Measurements from ENCODE around the gene MMP19. TPM values are rescaled to one million over a fixed set of nuclear protein-coding genes. Genes with fewer than 3 reads are reported as not detected.

Gene MMP19, protein sequence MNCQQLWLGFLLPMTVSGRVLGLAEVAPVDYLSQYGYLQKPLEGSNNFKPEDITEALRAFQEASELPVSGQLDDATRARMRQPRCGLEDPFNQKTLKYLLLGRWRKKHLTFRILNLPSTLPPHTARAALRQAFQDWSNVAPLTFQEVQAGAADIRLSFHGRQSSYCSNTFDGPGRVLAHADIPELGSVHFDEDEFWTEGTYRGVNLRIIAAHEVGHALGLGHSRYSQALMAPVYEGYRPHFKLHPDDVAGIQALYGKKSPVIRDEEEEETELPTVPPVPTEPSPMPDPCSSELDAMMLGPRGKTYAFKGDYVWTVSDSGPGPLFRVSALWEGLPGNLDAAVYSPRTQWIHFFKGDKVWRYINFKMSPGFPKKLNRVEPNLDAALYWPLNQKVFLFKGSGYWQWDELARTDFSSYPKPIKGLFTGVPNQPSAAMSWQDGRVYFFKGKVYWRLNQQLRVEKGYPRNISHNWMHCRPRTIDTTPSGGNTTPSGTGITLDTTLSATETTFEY
- total RNA-seq (2022; extraction: Qiagen RNA extraction) = 0.27 to 0.79 TPM (median 0.42 TPM) in 5 replicates

DNA sequence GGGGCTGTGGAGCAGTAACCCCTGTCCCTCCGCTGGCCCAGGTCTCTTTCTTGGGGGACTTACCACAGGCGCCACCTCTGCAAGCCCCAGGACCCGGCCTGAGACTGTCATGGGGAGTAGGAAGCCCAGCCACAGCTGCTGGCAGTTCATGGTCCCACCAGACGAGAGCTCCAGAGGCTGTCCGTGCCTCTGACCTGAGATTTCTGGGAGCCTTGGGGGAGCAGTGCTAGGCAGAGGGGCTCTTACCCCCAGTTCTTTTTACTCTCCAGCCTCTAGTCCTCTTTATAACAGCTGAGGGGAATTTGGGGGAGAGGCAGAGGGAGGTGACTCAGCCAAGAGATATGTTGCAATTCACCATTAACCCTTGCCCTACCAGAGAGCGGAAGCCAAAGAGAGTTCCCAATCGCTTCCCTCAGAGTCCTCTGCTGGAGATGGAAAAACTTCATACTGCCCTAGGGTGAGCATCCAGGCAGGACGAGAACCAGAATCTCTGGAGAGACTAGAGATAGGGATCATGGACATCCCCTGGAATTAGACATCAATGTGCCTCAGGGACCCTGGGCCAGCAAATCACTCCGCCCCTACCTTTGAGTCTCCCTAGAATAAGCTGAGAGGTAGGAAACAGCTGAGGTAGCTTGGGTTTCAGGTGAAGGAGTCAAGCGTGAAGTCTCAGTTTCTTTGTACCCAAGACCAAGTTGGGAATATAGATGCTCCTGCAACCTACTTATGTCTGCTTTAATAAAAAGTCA, at the start of gene MMP19:
Gene MMP19, minus strand, starts transcription at position 256 of the 749 bp plus-strand sequence. Its CDS starts 106 bp downstream, at position 150.

DNA sequence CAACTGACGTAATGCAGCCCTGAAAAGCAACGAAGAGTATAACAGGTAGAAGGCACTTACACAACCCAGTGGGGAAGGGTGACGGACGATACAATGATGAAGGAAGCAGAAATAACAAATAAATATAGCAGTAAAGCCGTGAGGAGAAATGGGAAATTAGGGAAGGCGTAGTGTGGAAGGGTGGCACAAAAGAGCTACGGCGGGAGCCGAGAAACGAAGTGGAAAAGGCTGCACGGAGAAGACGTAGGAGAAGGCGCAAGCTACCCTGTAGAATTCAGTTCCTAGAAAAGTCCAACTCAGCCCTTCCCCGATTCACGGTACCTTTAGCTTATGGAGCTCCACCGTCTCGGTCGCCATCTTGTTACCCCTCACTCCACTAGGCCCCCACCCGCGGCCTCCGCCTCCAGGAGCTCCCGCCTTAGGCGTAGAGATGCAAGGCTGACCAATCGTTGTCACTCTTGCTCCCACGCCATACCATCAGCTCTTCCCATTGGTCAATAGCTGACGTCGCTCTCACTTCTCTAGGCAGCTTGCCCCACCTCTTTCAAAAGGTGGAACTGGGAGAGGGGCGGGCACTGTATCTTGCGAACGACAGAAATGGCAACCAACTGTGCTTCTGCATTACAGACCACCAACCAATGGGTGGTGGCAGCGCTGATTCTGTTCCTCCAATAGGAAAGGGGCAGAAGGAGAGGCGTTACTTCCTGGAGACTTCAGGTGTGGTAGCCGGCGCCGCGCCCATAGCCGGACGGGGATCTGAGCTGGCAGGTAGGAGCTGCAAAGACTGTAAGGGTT, 25.2 kb downstream of the MMP19 start, which contains the start of the genes ORMDL2 and SARNP:
Gene ORMDL2, plus strand, starts transcription at position 697 of the 795 bp plus-strand sequence. CDS start 959 bp downstream, outside the sequence.
Gene SARNP, minus strand, starts transcription at position 380 of the 795 bp plus-strand sequence. Its CDS starts 23 bp downstream, at position 357.

Other genes with a start within 250 kb of the MMP19 start
- gene OR10P1, start 206.0 kb downstream of the MMP19 start, total RNA-seq (2022; extraction: Qiagen RNA extraction) = not detected in 5 replicates
- gene ITGA7, start 135.0 kb downstream of the MMP19 start, total RNA-seq (2022; extraction: Qiagen RNA extraction) = 0.77 to 1.8 TPM (median 1.0 TPM) in 5 replicates
- gene BLOC1S1, start 126.9 kb downstream of the MMP19 start, total RNA-seq (2022; extraction: Qiagen RNA extraction) = 129 to 155 TPM (median 147 TPM) in 5 replicates
- gene RDH5, start 122.5 kb downstream of the MMP19 start, total RNA-seq (2022; extraction: Qiagen RNA extraction) = 2.1 to 2.8 TPM (median 2.3 TPM) in 5 replicates
- gene CD63, start 113.9 kb downstream of the MMP19 start, total RNA-seq (2022; extraction: Qiagen RNA extraction) = 661 to 730 TPM (median 714 TPM) in 5 replicates
- gene GDF11, start 99.8 kb downstream of the MMP19 start, total RNA-seq (2022; extraction: Qiagen RNA extraction) = 2.6 to 4.1 TPM (median 3.8 TPM) in 5 replicates
- 91.7 to 148 TPM (median 94.8 TPM) in 5 replicates for gene SARNP, start 25.2 kb downstream of the MMP19 start, total RNA-seq (2022; extraction: Qiagen RNA extraction)
- 87.9 to 110 TPM (median 98.6 TPM) in 5 replicates for gene ORMDL2, start 24.9 kb downstream of the MMP19 start, total RNA-seq (2022; extraction: Qiagen RNA extraction)
- gene DNAJC14, start 13.3 kb downstream of the MMP19 start, total RNA-seq (2022; extraction: Qiagen RNA extraction) = 18.8 to 23.7 TPM (median 23.1 TPM) in 5 replicates
- gene PYM1, start 85.0 kb upstream of the MMP19 start, total RNA-seq (2022; extraction: Qiagen RNA extraction) = 38.9 to 43.6 TPM (median 42.0 TPM) in 5 replicates
- gene DGKA, start 88.2 kb upstream of the MMP19 start, total RNA-seq (2022; extraction: Qiagen RNA extraction) = 15.1 to 23.2 TPM (median 21.5 TPM) in 5 replicates
- gene PMEL, start 123.1 kb upstream of the MMP19 start, total RNA-seq (2022; extraction: Qiagen RNA extraction) = 1.1 to 1.5 TPM (median 1.1 TPM) in 5 replicates
- 46.7 to 61.3 TPM (median 54.7 TPM) in 5 replicates for gene CDK2, start 123.9 kb upstream of the MMP19 start, total RNA-seq (2022; extraction: Qiagen RNA extraction)
- gene RAB5B, start 131.1 kb upstream of the MMP19 start, total RNA-seq (2022; extraction: Qiagen RNA extraction) = 26.2 to 32.9 TPM (median 31.6 TPM) in 5 replicates
- 7.4 to 10.1 TPM (median 9.1 TPM) in 5 replicates for gene SUOX, start 154.3 kb upstream of the MMP19 start, total RNA-seq (2022; extraction: Qiagen RNA extraction)
- 2.0 to 3.0 TPM (median 2.8 TPM) in 5 replicates for gene IKZF4, start 178.1 kb upstream of the MMP19 start, total RNA-seq (2022; extraction: Qiagen RNA extraction)
- gene RPS26, start 199.0 kb upstream of the MMP19 start, total RNA-seq (2022; extraction: Qiagen RNA extraction) = 669 to 784 TPM (median 751 TPM) in 5 replicates
- gene ERBB3, start 237.2 kb upstream of the MMP19 start, total RNA-seq (2022; extraction: Qiagen RNA extraction) = 1.2 to 2.1 TPM (median 1.9 TPM) in 5 replicates